ENCODE results near the gene DMTF1.

DNA sequence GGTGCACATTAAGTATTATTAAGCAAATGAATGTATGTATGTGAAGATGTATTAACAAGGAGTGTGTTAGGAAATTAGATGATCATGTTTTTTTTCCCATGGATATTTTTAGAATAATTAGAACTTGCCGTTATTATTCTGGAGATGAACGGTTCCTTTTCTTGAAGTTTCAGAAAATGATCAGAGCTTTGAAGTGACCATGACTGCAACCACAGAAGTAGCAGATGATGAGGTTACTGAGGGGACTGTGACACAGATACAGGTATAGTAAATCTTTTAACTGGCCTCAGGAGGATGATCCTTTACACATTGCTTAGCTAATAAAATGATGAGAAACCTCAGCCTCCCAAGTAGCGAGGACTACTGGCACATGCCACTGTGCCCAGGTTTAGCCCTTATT, 18.6 kb downstream of the DMTF1 start:
- TF ChIP-seq POLR2AphosphoS5 (IDR thresholded peaks at IDR 0.05; ENCODE audit: low read depth, low read length) (no peak), SPI1 (IDR thresholded peaks at IDR 0.05; ENCODE audit: low read depth, low read length) (peak; percentile 33), POLR2A (IDR thresholded peaks at IDR 0.05; ENCODE audit: low read depth, low read length) (no peak), TAF1 (IDR thresholded peaks at IDR 0.05; ENCODE audit: low read depth, low read length) (no peak)

Data from GM12891 (cell line).